NCI-H128 (cell line): ENCODE data around the gene RNF144A.

Source experiments
- DNase-seq: peaks from one replicate; lab custom pipeline; 2025; ENCODE audit not compliant: unreplicated experiment; lab: John Stamatoyannopoulos, UW

Gene RNF144A

DNA sequence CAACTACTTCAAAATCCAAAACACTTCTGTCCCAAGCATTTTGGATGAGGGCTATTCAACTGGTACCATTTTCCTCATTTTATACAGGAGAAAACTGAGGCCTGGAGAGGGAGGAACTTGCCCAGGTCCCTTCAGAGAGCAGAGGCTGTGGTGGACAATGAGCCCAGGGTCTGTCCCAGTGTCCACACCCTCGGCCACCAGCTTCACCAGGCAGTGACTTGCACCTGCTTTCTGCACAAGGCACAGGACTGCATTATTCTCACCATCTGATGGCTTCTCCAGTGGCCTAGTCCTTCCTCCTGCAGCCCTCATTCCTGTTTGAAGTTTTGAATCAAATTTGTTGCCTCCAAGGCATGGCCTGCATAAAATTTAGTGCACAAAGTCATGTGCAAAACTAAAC, 53.3 kb downstream of the RNF144A start:
- no peak for DNase-seq

DNA sequence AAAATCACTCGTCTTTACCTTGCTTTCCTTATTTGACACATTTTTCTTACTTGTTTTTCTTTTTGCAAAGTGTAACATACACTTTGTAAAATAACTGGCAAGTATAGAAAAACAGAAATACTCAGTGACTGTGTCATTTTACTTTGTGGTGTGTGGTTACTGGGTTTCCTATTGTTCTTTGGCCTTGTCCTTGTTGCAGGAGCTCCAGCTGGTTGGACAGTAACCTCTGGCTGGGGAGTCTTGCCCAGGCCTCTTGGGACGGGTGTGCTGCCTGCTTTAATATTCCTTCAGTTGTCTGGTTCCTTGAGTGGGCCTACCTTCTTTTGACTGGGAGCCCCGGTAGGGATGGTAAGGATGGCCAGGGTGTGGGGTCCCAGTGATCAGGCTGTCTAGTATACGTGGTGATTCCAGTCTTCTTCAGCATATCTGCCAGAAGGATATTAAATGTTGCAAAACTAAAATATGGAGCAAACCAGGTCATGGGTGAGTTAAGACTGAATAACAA, 53.8 kb downstream of the RNF144A start:
- DNase-seq, result no peak

DNA sequence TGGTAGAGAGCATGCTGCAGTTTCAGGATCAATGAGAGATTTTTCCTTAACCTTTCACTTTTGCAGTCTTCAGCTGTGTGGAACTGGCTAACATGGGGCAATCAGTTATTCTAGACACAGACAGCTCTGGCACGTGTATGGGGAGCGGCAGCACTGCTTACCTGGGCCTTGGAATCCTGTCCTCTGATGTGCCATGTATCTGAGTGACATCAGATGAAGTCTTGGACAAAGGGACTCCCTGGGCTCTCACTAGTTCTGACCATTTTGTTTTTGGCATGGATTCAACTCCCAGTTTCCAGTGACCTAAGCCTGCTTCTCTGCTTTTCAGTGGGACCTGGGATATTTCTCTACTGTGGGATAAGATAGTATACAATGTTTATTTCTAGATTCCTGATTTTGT, 54.3 kb downstream of the RNF144A start:
- DNase-seq, result no peak

DNA sequence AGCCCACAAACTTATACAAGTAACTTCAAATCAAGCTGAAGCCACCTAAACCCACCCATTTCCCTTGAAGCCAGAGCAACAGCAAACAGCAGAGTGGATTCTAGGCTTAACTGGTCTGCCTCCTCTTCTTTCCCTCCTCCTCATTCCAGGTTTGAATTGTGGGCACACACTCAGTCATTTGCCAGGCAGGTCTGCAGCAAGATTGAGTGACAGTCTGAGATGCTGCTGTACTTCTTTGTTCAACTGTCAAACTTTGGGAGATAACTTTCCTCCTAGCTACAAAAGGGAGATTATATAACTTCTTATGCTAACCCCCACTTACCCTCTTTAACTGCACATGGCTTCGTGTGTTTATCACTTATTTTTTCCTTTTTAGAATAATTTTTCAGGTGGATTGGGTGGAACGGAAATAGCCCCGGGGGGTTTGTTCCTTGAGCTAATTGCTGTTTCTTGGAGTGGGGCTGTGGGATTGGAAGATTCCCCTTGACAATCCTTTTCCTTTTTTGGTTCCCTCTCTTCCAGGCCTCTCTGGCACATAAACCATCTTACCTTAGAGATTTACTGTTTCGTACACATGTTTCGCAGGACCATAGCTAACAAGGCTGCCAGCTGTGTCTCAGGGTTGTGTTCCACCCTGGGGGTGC, 55.0 kb downstream of the RNF144A start:
- no peak for DNase-seq

DNA sequence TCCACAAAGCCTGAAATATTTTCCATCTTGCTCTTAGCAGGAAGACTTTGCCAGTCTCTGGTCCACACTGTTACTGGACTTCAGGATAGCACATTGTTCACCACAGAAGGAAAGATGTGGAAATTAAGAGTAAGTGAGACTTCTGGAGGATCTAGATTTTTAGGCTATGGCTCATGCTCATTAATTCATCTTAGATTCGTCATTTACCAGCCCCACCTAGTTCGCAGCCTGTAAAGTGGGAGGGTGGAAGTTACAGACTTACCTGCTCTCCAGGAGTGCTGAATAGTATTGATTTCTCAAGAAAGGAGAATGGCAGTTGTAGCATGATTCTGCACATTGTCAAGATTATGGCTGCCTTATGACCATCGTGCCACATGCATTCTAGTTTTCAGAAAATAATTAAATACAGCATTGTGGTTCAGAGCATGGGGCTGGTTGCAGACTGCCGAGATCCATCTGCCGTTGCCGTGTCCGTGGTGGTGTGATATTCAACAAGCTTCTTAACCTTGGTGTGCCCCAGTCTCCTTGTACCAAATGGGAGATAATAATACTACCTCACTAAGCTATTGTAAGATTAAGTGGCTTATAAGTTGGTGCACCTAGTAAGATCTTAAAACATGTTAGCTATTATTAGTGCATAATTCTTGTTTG, 56.8 kb downstream of the RNF144A start:
- no peak for DNase-seq

DNA sequence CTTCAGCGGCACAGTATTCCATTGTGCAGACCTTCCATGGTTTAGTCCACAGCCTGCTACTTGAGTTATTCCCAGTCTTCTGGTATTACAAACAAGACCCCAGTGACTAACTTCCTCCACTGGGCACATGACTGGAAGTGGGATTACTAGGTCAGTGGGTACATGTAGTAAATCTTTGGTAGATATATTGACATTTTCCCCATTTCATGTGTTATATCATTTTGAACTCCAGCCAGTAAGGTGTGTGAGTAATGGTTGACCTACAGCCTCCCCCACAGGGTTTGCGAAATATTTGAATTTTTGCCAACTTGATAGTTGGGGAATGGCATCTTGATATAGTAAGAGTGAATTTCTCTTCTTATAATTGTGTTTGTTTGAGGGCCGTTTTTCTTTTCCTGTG, 58.8 kb downstream of the RNF144A start:
- no peak for DNase-seq

DNA sequence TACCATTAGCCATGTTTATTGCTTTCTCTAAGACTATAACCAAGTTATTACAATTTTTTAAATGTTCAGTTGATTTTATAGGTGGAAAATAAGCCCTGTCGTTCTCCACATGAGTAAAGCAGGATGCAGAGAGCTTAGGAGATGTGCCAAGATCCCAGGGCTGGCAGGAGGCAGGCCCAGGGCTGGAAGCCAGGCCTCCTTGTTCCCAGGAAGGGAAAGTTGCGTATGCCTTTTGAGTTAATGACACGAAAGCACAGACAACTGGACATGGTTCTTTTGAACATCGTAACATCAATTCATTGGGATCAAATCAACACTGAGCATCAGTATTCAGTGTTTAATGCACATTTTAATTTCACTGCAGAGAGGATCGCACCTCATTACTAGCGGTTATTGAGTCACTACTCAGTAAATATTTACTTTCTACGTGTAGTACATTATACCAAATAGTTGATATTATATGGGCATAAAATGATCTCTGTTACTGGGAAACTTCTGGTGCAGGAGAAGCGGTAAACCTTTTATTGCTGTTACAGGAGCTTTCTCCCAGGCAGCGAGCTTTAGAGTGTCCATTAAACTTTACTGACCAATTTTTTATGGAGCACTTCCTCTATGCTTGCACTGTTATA, 60.0 kb downstream of the RNF144A start:
- DNase-seq, result peak; percentile 0

DNA sequence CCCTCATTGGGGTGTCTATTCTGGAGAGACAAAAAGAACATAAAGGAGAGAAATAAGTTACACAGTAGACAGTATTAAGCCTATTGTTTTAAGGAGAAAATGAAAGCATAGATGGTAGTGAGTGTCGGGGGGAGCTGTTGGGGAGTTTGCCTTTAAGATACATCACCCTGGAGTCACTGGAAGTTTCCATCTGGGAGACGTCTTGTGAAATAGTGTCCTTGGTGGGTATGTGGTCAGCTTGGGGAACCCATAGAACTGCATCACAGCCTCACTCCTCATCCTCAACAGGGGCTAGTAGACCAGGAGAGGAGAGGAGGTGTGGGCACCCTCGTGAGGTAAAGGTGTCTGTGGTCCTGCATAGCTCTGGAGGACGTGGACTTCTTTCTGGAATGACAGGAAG, 60.6 kb downstream of the RNF144A start:
- DNase-seq, result no peak

DNA sequence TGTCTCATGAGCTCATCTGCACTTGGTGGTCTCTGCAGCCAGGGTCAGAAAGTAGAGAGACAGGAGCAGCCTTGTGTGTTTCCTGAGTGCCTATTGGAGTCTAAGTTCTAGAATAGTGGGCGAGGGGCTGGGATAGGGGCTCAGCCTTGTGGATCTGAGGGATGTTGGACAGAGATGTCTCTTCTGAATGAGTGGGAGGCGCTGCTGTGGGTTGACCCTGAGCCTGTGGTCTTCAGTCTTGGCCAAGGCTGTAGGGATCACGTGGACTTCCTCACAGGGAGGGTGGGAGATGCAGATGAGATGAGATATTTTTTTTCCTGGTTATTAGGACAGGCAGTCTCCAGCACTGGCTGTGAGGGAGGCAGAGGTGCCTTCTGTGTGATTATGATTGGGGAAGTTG, 61.8 kb downstream of the RNF144A start:
- no peak for DNase-seq

DNA sequence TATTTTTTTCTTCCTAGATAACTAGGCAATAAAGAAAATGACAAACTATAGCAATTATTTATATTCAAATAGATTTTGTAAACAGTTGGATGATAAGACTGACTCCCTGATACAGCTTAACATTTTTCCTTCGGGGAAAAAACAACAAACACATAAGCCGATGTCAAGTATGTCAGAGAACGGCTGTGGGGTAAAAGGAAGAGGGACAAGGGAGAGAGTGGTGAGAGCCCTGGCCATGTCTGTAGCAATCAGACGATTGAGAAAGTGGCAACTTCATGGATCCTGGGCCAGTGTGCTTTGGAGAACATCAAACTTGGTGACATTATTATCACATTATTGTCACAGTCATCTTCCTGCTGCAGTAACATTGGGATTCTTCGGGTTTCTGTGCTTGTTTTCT, 65.2 kb downstream of the RNF144A start:
- no peak for DNase-seq

DNA sequence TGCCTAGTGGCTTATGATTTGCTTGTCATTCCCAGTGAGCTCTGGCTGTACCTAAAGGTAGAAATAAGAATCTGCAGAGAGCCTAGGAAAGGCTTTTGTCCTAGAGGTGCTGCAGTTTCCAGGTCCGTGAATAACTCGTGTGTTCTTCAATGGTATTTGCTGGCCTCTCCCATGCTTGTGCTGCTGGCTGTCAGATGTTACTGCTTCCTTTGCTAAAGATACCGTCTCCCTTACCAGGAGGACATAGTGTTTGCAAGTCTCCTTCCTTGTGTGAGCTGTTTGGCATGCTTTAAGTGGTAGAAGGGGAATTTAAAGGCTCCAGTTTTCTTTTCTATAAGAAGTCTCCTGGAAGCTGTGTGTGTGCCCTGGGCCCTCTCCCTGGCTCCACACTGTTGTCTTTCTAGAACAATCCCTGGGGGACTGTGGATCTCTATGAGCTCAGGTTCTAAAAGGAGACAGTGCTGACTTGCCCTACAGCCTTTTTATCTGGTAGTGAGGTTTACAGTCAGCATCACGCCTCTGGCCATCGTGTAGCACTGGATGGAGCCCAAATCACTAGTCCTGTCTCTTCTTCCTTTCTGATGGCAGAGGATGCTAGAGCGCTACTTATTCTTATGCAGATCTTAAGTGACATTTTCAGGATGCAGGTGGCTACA, 65.8 kb downstream of the RNF144A start:
- no peak for DNase-seq

DNA sequence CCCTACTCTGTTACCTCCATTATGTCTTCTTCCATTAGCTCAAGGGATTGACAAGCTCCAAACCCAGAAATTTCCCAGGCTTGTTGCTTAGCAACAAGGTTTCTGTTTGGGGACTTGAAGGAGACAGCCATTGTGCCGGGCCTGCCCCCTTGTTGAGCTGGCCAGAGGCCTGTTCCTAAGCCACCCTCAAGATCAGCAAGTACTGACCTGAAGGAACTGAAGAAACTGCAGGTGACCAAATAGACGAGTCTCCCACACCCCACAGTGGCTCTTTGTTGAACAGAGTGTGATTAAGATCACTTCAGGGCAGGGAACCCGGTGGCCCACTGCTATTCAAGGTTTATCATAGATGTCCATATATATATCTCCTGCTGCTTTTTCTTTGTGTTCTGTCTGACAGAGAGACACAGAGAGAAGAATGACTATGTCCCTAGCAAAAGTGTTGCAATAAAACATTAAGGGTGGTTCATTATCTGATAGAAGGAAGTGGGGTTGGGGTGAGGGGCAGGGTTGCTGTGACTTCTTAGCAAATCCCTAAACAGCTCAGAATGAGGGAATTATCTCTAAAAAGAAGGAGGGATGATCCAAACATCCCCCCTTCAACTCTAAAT, 69.2 kb downstream of the RNF144A start:
- DNase-seq, result peak; percentile 1

DNA sequence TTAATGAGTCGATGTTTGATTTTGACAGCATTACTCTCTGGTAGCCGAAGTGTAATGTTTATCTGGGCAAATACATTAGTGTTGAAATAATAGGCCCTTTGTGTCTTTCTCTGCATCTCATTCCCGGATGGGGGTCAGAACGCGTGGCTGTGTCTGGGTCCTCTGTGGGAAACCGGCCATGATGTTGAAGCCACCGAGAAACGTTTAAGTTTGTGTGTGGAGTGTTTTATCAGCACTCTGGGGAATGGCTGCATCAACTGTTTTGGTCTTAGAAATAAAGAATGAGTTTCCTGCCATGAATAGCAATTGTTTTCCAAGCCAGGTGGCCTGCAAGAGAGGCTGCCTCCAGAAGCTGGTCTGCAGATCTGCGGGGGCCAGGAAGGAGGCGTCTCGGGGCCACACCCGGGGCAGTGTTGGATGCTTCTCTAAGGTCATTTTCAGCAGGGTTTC, 69.7 kb downstream of the RNF144A start:
- DNase-seq, result peak; percentile 3

DNA sequence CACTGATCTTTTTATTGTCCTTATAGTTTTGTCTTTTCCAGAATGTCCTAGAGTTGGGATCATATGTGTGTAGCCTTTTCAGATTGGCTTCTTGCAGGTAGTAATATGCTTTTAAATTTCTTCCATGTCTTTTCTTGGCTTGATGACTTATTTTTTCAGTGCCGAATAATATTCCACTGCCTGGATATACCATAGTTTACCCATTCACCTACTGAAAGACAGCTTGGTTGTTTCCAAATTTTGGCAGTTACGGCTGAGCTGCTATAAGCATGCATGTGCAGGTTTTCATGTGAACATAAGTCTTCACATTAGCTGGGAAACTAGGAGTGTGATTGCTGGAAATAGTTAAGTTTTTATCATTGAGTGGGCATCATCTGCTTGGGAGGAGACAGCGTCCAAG, 73.7 kb downstream of the RNF144A start:
- no peak for DNase-seq

DNA sequence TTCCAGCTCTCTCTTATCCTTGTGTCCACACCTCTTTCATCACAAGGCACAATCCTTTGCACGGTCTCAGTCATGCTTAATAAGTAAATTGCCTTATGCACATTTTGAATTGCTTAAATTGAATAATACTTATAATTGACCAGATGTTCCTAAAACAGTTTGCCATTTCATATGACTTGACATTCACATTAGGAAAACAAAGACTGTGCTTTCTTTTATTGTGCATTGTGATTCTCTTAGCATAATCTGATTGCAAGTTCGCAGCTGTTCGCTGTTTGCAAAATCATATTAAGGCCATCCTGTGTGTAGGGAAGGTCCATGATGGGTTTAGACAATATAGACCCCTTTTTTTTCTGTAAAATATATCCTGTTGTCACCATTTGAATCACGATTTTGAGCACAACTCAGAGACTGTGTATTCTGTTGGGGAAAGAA, 75.6 kb downstream of the RNF144A start:
- DNase-seq, result no peak

DNA sequence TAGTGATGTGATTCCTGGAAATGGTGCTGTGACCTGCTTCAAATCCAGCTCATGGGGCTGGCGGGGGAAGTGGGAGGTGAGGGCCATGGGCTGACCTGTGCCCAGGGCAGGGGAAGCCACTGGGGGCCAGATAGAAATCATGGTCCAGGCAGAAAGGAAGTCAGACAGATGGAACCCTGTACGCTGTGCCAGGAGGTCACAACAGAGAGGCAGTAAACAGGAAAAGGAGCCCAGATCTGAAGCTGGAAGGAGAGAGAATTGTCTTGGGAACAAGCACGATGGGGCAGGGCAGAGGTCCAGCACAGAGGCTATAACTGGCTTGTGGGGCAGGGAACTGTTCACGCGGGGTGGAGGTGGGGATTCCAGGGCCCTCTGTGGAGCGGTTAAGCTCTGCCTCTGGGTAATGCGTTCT, 76.0 kb downstream of the RNF144A start:
- no peak for DNase-seq

DNA sequence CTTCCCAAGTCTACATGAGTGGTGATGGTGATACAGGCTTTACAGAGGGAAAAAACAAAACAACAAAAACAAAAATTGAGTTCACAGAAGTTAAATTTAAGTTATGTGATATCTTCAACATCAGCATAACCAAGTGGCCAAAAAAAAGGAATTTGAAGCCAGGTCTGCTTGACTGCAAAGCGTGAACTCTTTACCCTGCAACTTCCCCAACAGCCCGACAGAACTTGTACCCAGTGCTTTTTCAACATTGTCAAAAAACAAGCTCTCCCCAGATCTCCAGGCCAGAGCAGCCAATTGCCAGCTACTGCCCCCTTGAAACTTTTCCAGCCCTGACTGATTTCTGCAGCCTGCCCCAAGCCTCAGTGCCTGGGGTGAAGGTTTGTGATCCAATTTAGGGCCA, 76.7 kb downstream of the RNF144A start:
- no peak for DNase-seq

DNA sequence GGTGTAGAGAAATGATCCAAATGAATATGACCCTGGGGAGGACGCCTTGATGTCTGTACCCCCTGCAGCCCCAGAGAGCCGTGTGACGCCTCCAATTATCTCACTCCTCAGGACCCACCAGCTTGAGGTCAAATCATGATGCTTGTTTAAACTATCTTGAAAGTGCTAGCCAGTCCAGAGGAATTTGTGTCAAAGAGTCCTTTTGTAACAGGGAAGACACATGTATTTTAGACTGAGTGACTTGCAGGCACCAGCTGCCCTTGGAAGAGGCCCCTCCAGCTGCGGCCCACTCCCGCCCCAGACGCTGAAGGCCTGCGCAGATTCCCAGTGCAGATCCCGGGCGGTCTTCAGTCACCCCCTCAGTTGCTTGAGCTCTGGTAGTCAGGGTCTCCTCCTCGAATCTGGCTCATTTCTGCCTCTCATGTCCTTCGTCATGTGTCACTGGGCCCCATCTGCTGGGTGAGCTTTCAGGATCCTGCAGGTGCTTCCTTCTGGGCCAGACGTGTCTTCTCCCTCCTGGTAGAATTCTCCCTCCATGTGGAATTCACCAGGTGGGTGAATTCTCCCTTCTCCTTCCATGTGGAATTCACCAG, 77.4 kb downstream of the RNF144A start:
- no peak for DNase-seq

DNA sequence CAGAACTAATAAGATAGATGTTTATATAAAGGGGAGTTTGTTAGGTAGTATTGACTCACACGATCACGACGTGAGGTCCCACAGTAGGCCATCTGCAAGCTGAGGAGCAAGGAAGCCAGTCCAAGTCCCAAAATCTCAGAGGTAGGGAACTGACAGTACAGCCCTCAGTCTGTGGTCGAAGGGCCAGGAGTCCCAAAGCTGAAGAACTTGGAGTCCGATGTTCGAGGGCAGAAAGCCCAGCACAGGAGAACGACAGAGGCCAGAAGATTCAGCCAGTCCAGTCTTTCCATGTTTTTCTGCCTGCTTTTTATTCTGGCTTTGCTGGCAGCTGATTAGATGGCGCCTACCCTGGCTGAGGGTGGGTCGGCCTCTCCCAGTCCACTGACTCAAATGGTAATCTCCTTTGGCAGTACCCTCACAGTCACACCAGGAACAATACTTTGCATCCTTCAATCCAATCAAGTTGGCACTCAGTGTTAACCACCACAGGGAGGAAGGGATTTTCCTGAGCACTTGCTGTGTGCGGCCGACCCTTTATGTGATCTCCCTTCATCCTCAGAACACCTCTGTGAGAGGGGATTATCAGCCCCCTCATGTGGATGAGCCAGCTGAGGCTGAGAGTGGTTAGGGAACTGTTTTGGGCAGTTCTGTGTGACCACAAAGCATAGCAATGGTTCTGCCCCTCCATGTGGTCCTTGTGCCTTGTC, 78.3 kb downstream of the RNF144A start:
- no peak for DNase-seq

DNA sequence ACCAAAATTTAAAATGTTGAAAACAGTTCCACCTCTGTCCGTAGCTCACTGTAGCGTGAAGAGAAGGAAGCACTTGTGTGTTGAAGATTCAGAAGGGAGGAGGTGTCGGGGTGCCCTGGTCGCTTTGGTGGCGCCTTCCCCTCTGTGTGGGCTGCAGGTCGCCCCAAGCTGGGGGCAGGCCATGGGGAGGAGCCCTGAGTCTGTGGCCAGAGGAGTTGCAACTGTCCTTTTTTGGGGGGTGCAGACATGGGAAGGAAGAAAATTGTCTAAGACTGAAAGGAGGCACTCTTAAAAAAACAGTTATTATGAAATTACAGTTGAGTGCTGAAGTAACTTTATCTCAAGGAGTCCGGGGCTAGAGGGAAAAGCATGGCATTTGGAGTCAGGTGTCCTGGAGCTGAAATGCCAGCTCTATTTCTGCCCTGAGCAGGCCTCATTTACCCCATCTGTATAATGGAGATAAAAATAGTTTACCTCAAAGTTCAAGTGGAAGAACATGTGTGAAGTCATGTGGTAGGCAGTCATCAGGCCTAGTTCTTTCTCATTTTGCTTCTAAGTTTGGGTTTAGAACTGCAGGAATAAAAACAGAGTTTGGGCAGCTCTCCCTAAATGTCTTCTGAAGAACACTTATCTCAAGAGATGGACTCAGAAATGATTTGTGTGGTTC, 82.1 kb downstream of the RNF144A start:
- DNase-seq, result no peak
